ENCODE results near the gene KLHL42.

DNA sequence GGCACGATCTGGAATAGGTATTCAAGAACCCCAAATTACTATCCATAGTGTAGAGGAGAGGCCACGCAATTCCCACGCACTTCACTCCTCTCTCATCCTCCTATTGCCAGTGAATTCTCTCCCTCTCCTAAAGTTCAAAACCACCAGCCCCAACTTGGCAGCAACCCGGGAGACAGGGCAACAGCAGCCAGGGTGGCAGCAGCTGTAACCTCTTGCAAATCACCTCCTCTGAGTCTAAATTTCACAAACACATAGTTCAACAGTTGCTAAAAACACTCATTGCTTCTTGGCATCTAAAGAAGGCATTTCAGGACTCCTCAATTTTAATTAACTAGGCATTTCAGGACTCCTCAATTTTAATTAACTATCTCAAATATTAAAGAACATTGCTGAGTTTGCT lies 37.7 kb downstream of the KLHL42 start:
- TF ChIP-seq PCBP2 (optimal IDR thresholded peaks at IDR 0.05; ENCODE audit: low read depth, low read length, poor library complexity, severe bottlenecking) (no peak), PTBP1 (IDR thresholded peaks at IDR 0.05; ENCODE audit: low read depth, low read length, poor library complexity, severe bottlenecking) (no peak)
